SK-MEL-5 (cell line): ENCODE data around the gene COL9A3. TPM values are rescaled to one million over a fixed set of nuclear protein-coding genes. Genes with fewer than 3 reads are reported as not detected.

Experiments
- DNase-seq: peaks from one replicate; pipeline ENCODE4 v3.0.0-alpha.2; 2016; ENCODE audit warnings: low read depth, low spot score
- in situ Hi-C: cut with HindIII; loops from 2 replicates; pipeline ENCODE4 v1.10.0; 2016; ENCODE audit warnings: low sequenced_read_pairs, high pct_unique_total_duplicates, low pct_unique_long_range_greater_than_20kb
- total RNA-seq: library from RNA; depleted of rRNA; stranded (reverse); fragments of >200 nt; shearing (Covaris generic); gene quantifications from 2 replicates; pipeline ENCODE4 v1.2.3, GENCODE V29; 2014

COL9A3 gene
- total RNA-seq, 1 experiment from 2014 or later: 8.6 TPM

- in situ Hi-C loops: no loop called here
Observed at GRCh38 chr20:62776692-62777527, 39.9 kb upstream of the COL9A3 start.

GRCh38 chr20:62777528-62777830, 39.4 kb upstream of the COL9A3 start:
- in situ Hi-C loops: no loop called here
- no peak for DNase-seq

More at GRCh38 chr20:62776692-62777527, 39.9 kb upstream of the COL9A3 start:
- peak; percentile 57 for DNase-seq

- in situ Hi-C loops: no loop called here
Observed at GRCh38 chr20:62778058-62778457, 38.8 kb upstream of the COL9A3 start.

GRCh38 chr20:62778601-62779416, 38.0 kb upstream of the COL9A3 start:
- DNase-seq: no peak
- in situ Hi-C loops: no loop called here

More at GRCh38 chr20:62778058-62778457, 38.8 kb upstream of the COL9A3 start:
- DNase-seq: no peak

- no peak for DNase-seq
- in situ Hi-C loops: no loop called here
Observed at GRCh38 chr20:62779417-62779685, 37.5 kb upstream of the COL9A3 start.

- no peak for DNase-seq
- in situ Hi-C loops: no loop called here
Observed at GRCh38 chr20:62780204-62780603, 36.6 kb upstream of the COL9A3 start.

GRCh38 chr20:62780696-62781095, 36.2 kb upstream of the COL9A3 start:
- in situ Hi-C loops: no loop called here
- DNase-seq: no peak

- in situ Hi-C loops: no loop called here
- peak; percentile 72 for DNase-seq
Observed at GRCh38 chr20:62782149-62782892, 34.5 kb upstream of the COL9A3 start.

GRCh38 chr20:62782893-62783278, 34.0 kb upstream of the COL9A3 start:
- in situ Hi-C loops: no loop called here
- DNase-seq: no peak

- DNase-seq: no peak
- in situ Hi-C loops: no loop called here
Observed at GRCh38 chr20:62784497-62784896, 32.4 kb upstream of the COL9A3 start.

GRCh38 chr20:62785393-62785792, 31.5 kb upstream of the COL9A3 start:
- no peak for DNase-seq
- in situ Hi-C loops: no loop called here

- in situ Hi-C loops: no loop called here
- DNase-seq: no peak
Observed at GRCh38 chr20:62786157-62786556, 30.7 kb upstream of the COL9A3 start.

GRCh38 chr20:62787321-62787720, 29.5 kb upstream of the COL9A3 start:
- DNase-seq: no peak
- in situ Hi-C loops: no loop called here

- DNase-seq: no peak
- in situ Hi-C loops: no loop called here
Observed at GRCh38 chr20:62787866-62788265, 29.0 kb upstream of the COL9A3 start.

- no peak for DNase-seq
- in situ Hi-C loops: no loop called here
Observed at GRCh38 chr20:62788607-62789006, 28.2 kb upstream of the COL9A3 start.

GRCh38 chr20:62790075-62790474, 26.8 kb upstream of the COL9A3 start:
- in situ Hi-C loops: no loop called here
- no peak for DNase-seq

- in situ Hi-C loops: no loop called here
- DNase-seq: peak; percentile 96
Observed at GRCh38 chr20:62791301-62792181, 25.3 kb upstream of the COL9A3 start.
